Body of pancreas (tissue), 4 donors: Measurements from ENCODE around the gene EPN2. TPM values are rescaled to one million over a fixed set of nuclear protein-coding genes. Genes with fewer than 3 reads are reported as not detected.
A peak's percentile ranks its signal among the peaks of the same experiment; 100 is the strongest.
"Not testable (repeated sequence)": the region's sequence is repeated elsewhere in the genome, so short reads cannot be mapped to it uniquely, and the experiment has no call there.

Experiments
- ATAC-seq: fragments of 150-250 bp; one replicate; pipeline ENCODE4 v1.9.1; 2016
- DNase-seq, 4 donors: peaks; one replicate each; pipeline ENCODE4 v3.0.0-alpha.2; 2019
- H3K27ac ChIP-seq, 4 donors: fragments of 200-600 bp; sonication (generic); 1 replicate in 3 of 4; 2 replicates in 1 of 4; pipeline versions ENCODE4 v1.5.1 to v1.6.1; 2016 to 2019; ENCODE audit warnings: mild to moderate bottlenecking in 1 of 4, mixed read lengths in 1 of 4, moderate library complexity in 1 of 4
- H3K27me3 ChIP-seq, 2 donors: fragments of 200-600 bp; sonication (generic); one replicate each; pipeline ENCODE4 v1.6.0; 2016; ENCODE audit warnings: mild to moderate bottlenecking in 1 of 2
- H3K36me3 ChIP-seq, 2 donors: fragments of 200-600 bp; sonication (generic); replicated peaks in 1 of 2; 2 replicates each; pipeline ENCODE4 v1.5.1; 2016; ENCODE audit warnings: low read depth in 2 of 2; ENCODE audit not compliant: insufficient read depth in 1 of 2
- H3K4me1 ChIP-seq: fragments of 200-600 bp; sonication (generic); one replicate; pipeline ENCODE4 v1.6.0; 2016
- H3K4me3 ChIP-seq, 2 donors: fragments of 200-600 bp; sonication (generic); 1 replicate in 1 of 2; 2 replicates in 1 of 2; pipeline ENCODE4 v1.5.1; 2016 to 2019
- H3K9me3 ChIP-seq, 3 donors: fragments of 200-600 bp; sonication (generic); 1 replicate in 2 of 3; 2 replicates in 1 of 3; pipeline ENCODE4 v1.5.1; 2016
- POLR2A ChIP-seq, 3 donors: fragments of 450-650 bp; IDR thresholded peaks; one replicate each; pipeline ENCODE4 v1.6.1; 2016; ENCODE audit warnings: antibody characterized with exemption in 3 of 3, mild to moderate bottlenecking in 2 of 3
- WGBS, 2 donors: methylation state at CpG; one replicate each; pipeline ENCODE4 v1.1.5; 2017; 5-methylcytosine and 5-hydroxymethylcytosine counted together
- intact Hi-C: fragments of 100-400 bp; cut with DNase I; formaldehyde crosslinking; loops from one replicate; pipeline ENCODE4 v1.15.1; 2023
- total RNA-seq, 2 donors: library from RNA; depleted of rRNA; stranded (reverse); fragments of >200 nt; gene quantifications; one replicate each; pipeline ENCODE4 v1.1.0, GENCODE V29; 2016

EPN2 gene
- 10 to 100 TPM; 32.7 to 46.5 TPM for total RNA-seq

DNA sequence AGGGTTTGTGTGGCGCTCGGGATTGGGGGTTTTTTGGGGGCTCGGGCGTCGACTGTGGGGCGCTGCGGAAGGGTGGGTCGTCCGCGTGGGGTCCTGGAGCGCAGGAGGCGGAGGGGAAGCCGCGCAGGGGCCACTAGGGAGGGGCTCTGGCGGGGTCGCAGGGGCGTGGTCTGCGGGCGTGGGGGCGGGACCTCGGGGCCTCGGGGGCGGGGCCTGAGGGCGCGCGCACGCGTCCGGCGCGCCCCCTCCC lies at the start of gene EPN2:
Gene EPN2 (plus strand): TSS at position 228 of the 250 bp plus-strand sequence. CDS start 45,754 bp downstream, outside the sequence.
- H3K27ac ChIP-seq, result peak within 1 kb of the TSS; percentile 48 to 92 (median 88)
- ATAC-seq (peak; percentile 87), DNase-seq (peak; percentile 58 to 76 (median 69))
- H3K36me3 ChIP-seq, H3K9me3 ChIP-seq, intact Hi-C loops, H3K27me3 ChIP-seq: not testable (repeated sequence)
- WGBS, 2 donors, result no CpG with 5 or more reads among the region's 31 CpGs
- peak within 1 kb of the TSS; percentile 79 to 96 for H3K4me3 ChIP-seq
- peaks cover 31% of the 10 kb centered on the region for H3K4me1 ChIP-seq

- 0% methylated on average over 10 to 13 of the region's 62 CpGs for WGBS, 2 donors
- ATAC-seq, result peak; percentile 29
- H3K27me3 ChIP-seq, H3K4me3 ChIP-seq, H3K9me3 ChIP-seq, H3K36me3 ChIP-seq, intact Hi-C loops, H3K4me1 ChIP-seq, DNase-seq: not testable (repeated sequence)
- peak overlapping the region in 2 of 4 donors; percentile 65 to 66 for H3K27ac ChIP-seq
These were observed 49.0 kb upstream of the EPN2 start for GRCh38 chr17:19187883-19188869.

DNA sequence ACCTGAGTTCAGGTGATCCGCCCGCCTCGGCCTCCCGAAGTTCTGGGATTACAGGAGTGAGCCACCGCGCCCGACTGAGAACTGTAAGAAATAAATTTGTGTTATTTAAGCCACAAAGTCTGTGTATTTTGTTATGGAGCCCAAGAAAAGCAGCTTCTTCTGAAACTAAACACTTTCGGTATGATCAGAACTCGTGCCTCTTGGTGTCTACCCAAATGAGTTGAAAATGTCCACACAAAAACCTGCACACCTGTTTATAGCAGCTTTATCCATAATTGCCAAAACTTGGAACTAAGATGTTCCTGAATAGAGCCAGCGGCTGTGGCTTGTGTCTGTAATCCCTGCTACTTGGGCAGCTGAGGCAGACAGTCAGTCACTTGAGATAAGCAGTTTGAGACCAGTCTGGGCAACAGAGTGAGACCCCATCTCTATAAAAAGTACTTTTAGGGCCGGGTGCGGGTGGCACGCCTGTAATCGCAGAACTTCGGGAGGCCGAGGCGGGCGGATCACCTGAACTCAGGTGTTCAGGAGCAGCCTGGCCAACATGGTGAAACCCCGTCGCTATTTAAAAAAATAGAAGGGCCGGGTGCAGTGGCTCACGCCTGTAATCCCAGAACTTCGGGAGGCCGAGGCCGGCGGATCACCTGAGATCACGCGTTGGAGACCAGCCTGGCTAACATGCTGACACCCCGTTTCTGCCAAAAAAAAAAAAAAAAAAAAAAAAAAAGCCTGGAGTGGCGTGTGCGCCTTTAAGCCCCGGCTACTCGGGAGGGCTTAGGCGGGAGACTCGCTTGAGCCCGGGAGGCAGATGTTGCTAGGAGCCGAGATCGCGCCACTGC lies 48.1 kb upstream of the EPN2 start:
- H3K4me3 ChIP-seq, intact Hi-C loops: not testable (repeated sequence)
- peak; percentile 82 for ATAC-seq

GRCh38 chr17:19189781-19190405 lies 47.3 kb upstream of the EPN2 start:
- peak; percentile 44 for ATAC-seq

More for the DNA sequence above, 48.1 kb upstream of the EPN2 start:
- not testable (repeated sequence) for H3K27ac ChIP-seq, H3K9me3 ChIP-seq, H3K27me3 ChIP-seq, H3K4me1 ChIP-seq, H3K36me3 ChIP-seq, DNase-seq
- TF ChIP-seq POLR2A (IDR thresholded peaks at IDR 0.05), result peak in 1 of 3 donors; percentile 12
- no CpG with 5 or more reads among the region's 39 CpGs for WGBS, 2 donors

GRCh38 chr17:19196382-19197204 lies 40.6 kb upstream of the EPN2 start:
- H3K27me3 ChIP-seq, H3K4me1 ChIP-seq, H3K27ac ChIP-seq, H3K36me3 ChIP-seq, H3K9me3 ChIP-seq, intact Hi-C loops, H3K4me3 ChIP-seq: not testable (repeated sequence)
- 0% methylated on average over 1 of the region's 33 CpGs; no CpG with 5 or more reads in 1 of the 2 donors for WGBS, 2 donors
- ATAC-seq (peak; percentile 97), DNase-seq (peak in 3 of 4 donors; percentile 5 to 29 (median 14))

More at GRCh38 chr17:19189781-19190405, 47.3 kb upstream of the EPN2 start:
- no CpG with 5 or more reads among the region's 36 CpGs for WGBS, 2 donors
- H3K27me3 ChIP-seq, H3K36me3 ChIP-seq, H3K27ac ChIP-seq, H3K9me3 ChIP-seq, H3K4me3 ChIP-seq, DNase-seq, intact Hi-C loops, H3K4me1 ChIP-seq: not testable (repeated sequence)

DNA sequence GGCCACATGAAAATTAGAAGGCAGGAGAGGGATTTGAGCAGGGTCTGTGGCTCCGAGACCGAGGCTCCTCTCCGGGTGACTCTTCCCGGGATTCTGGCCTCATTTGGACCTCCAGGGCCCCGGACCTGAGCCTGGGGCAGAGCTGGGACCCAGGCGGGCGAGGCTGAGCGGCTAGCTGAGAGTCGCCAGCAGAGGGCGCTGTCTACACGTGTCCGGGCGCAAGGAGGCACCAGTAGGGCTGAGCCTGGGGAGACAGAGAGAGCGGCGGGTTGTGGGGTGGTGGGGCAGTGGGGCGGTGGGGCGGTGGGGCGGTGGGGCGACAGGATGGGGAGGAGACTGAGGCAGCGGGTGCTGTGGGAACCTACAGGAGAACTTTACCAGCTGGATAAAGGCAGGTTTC lies 34.7 kb upstream of the EPN2 start:
- DNase-seq, H3K36me3 ChIP-seq, H3K4me3 ChIP-seq, H3K27ac ChIP-seq, H3K9me3 ChIP-seq, H3K4me1 ChIP-seq, intact Hi-C loops, H3K27me3 ChIP-seq: not testable (repeated sequence)
- peak; percentile 95 for ATAC-seq
- no CpG with 5 or more reads among the region's 20 CpGs for WGBS, 2 donors

- WGBS, 2 donors, result no CpG with 5 or more reads among the region's 3 CpGs
- ATAC-seq, H3K36me3 ChIP-seq, DNase-seq, H3K4me3 ChIP-seq, H3K9me3 ChIP-seq, H3K27ac ChIP-seq, H3K27me3 ChIP-seq, intact Hi-C loops, H3K4me1 ChIP-seq: not testable (repeated sequence)
These were observed 33.7 kb upstream of the EPN2 start for GRCh38 chr17:19203429-19203828.

DNA sequence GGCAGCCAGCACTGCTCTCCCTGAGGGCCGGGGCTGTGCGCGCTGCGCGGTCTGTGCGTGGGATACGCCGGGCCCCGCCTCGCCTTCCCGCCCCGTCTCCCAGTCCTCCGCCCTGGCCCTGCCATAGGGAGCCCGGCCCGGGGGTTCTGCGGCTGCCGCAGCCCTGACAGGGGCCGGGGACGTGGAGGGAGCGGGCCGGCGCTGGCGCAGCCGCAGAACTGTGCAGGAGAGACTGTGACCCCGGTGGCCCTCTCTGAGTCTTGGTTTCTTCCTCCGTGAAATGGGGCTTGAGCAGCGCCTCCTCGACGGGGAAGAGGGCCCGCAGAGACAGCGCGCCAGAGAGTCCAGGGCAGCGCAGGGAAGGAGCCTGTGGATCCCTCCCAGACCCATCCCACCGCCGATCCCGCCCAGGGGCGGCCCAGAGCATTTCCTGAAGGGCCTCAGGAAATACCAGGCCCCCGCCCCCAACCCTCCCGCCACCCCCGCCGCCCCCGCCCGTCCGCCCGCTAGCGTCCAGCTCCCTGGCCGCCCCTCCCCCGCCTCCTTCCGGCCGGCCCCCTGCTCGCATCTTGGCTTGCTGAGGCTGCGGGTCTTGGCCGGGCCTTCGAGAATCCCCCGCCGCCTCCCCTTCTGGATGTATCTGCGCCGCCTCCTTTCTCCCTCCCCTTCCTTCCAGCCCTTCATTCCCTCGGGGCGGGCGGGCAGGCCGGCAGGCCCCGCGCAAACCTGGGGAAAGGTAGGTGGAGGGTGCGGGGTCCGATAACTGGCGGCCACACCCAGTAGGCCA lies 21.9 kb upstream of the EPN2 start:
- H3K4me1 ChIP-seq, H3K27ac ChIP-seq, H3K36me3 ChIP-seq, H3K27me3 ChIP-seq, H3K9me3 ChIP-seq, H3K4me3 ChIP-seq, intact Hi-C loops, DNase-seq: not testable (repeated sequence)
- ATAC-seq, result peak; percentile 82
- WGBS, 2 donors, result no CpG with 5 or more reads among the region's 67 CpGs

DNA sequence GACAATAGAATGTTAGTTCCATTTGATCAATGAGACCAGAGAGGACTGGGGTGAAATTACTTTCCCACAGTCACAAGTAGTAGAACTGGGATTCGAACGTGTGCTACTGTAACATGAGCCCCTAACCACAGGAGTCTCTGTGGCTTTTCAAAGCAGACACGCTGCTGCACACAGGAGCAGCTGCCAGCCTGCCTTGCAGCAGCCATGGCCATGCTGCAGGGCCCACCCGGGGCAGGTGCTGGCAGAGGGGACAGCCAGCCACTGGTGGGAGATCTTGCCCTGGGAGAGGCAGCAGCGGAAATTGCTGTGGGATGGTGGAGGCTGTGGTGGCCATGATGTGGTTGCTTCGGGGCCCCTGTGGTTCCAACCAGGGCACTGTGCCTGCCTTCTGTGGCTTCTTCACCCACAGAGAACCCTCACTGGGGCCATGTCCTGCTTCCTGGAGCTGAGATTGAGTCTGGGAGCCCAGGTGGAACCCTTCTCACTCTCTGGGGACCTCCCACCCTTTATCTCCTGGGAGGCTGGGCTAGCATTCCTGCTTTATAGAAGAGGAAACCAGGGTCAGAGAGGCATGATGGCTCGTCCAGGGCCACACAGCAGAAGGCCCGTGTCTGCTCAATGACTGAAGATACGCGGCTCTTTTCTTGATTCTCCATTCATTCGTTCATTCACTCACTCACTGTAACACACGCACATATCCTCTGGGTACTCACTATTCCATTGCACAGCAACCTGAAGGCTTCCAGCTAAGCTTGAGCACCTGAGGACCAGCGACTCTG lies 20.8 kb upstream of the EPN2 start:
- H3K4me1 ChIP-seq, intact Hi-C loops, H3K4me3 ChIP-seq, H3K27me3 ChIP-seq, ATAC-seq, H3K9me3 ChIP-seq, H3K36me3 ChIP-seq, DNase-seq, H3K27ac ChIP-seq: not testable (repeated sequence)
- WGBS, 2 donors, result no CpG with 5 or more reads among the region's 13 CpGs

DNA sequence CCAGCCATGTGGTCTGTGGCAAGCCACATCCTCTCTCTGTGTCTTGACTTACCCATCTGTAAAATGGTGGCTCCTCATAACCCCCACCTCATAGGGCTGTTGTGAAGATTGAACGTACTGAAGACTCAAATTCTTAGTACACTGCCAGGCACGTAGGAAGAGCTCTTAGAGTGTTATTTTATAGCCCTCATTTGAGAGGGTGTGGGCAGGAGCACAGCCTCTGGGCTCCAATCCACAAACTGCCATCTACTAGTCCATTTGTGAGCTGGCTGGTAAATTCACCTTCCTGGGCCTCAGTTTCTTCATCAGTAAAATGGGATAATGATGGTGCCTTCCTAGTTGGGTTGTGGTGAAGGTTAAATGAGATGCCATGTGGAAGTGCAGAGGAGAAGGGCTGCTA lies 18.3 kb upstream of the EPN2 start:
- H3K4me3 ChIP-seq, H3K27ac ChIP-seq, H3K9me3 ChIP-seq, DNase-seq, intact Hi-C loops, H3K36me3 ChIP-seq, H3K4me1 ChIP-seq, ATAC-seq, H3K27me3 ChIP-seq: not testable (repeated sequence)
- WGBS, 2 donors, result no CpG with 5 or more reads among the region's 2 CpGs
